Measurements from ENCODE around the gene LYPD5. TPM values are rescaled to one million over a fixed set of nuclear protein-coding genes. Genes with fewer than 3 reads are reported as not detected.

Gene LYPD5
- polyA plus RNA-seq, 1 donor = 0.52 TPM

GRCh38 chr19:43751466-43752220 is 50.6 kb downstream of the LYPD5 start:
- DNase-seq = no peak

GRCh38 chr19:43749898-43750297 is 52.3 kb downstream of the LYPD5 start:
- DNase-seq = no peak

- no peak for DNase-seq
Measured at GRCh38 chr19:43749152-43749551, 53.1 kb downstream of the LYPD5 start.

GRCh38 chr19:43748685-43749084 is 53.6 kb downstream of the LYPD5 start:
- DNase-seq = no peak

- no peak for DNase-seq
Measured at GRCh38 chr19:43748205-43748594, 54.0 kb downstream of the LYPD5 start.

- no peak for DNase-seq
Measured at GRCh38 chr19:43747557-43748204, 54.6 kb downstream of the LYPD5 start.

Other genes starting within 250 kb of the LYPD5 start
- gene XRCC1, start 226.9 kb downstream of the LYPD5 start, polyA plus RNA-seq (ENCODE audit: insufficient read length) = 39.5 TPM
- 2.9 TPM for gene PINLYP, start 226.6 kb downstream of the LYPD5 start, polyA plus RNA-seq (ENCODE audit: insufficient read length)
- 13.8 TPM for gene IRGQ, start 206.3 kb downstream of the LYPD5 start, polyA plus RNA-seq (ENCODE audit: insufficient read length)
- gene ZNF576, start 205.9 kb downstream of the LYPD5 start, polyA plus RNA-seq (ENCODE audit: insufficient read length) = 9.9 TPM
- 0.52 TPM for gene SRRM5, start 190.4 kb downstream of the LYPD5 start, polyA plus RNA-seq (ENCODE audit: insufficient read length)
- gene ZNF428, start 182.8 kb downstream of the LYPD5 start, polyA plus RNA-seq (ENCODE audit: insufficient read length) = 64.9 TPM
- 7.8 TPM for gene CADM4, start 162.6 kb downstream of the LYPD5 start, polyA plus RNA-seq (ENCODE audit: insufficient read length)
- 6.5 TPM for gene PLAUR, start 132.3 kb downstream of the LYPD5 start, polyA plus RNA-seq (ENCODE audit: insufficient read length)
- not detected for gene IRGC, start 86.4 kb downstream of the LYPD5 start, polyA plus RNA-seq (ENCODE audit: insufficient read length)
- gene SMG9, start 47.5 kb downstream of the LYPD5 start, polyA plus RNA-seq (ENCODE audit: insufficient read length) = 40.9 TPM
- gene KCNN4, start 21.5 kb downstream of the LYPD5 start, polyA plus RNA-seq (ENCODE audit: insufficient read length) = 1.1 TPM
- 8.3 TPM for gene ZNF283, start 24.9 kb upstream of the LYPD5 start, polyA plus RNA-seq (ENCODE audit: insufficient read length)
- 8.6 TPM for gene ZNF404, start 81.5 kb upstream of the LYPD5 start, polyA plus RNA-seq (ENCODE audit: insufficient read length)
- gene ZNF45, start 132.8 kb upstream of the LYPD5 start, polyA plus RNA-seq (ENCODE audit: insufficient read length) = 15.3 TPM
- gene ZNF221, start 148.8 kb upstream of the LYPD5 start, polyA plus RNA-seq (ENCODE audit: insufficient read length) = 3.0 TPM
- gene ZNF155, start 181.7 kb upstream of the LYPD5 start, polyA plus RNA-seq (ENCODE audit: insufficient read length) = 7.2 TPM
- 2.1 TPM for gene ZNF230, start 200.5 kb upstream of the LYPD5 start, polyA plus RNA-seq (ENCODE audit: insufficient read length)
- 3.3 TPM for gene ZNF222, start 222.9 kb upstream of the LYPD5 start, polyA plus RNA-seq (ENCODE audit: insufficient read length)
- gene ZNF223, start 249.6 kb upstream of the LYPD5 start, polyA plus RNA-seq (ENCODE audit: insufficient read length) = 3.5 TPM